ENCODE results near the gene ZNF221. TPM values are rescaled to one million over a fixed set of nuclear protein-coding genes. Genes with fewer than 3 reads are reported as not detected.
"Not testable (repeated sequence)": the region's sequence is repeated elsewhere in the genome, so short reads cannot be mapped to it uniquely, and the experiment has no call there.

Gene ZNF221
- total and polyA plus RNA-seq, 8 donors = 0.65 to 3.9 (median 1.3) TPM

DNA sequence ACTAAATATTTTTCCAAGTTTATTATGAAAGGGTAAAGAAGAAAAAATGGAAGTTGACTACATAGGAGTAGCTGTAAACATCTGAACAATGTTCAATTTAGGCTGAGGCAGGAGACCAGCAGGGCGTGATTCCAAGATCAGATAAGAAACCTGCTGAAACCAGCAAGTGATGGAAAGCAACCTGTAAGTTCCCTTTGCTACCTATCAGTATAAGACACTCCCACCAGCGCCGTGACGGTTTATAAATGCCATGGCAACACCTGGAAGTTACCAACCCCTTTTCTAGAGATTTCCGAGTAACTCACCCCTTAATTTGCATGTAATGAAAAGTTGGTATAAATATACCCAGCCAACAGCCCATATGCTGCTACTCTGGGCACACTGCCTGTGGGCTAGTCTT is 14.8 kb upstream of the ZNF221 start:
- no peak for ATAC-seq
- Histone ChIP-seq H3K27ac (no peak overlapping the region), H3K4me3 (no peak overlapping the region), H3K9me3 (no peaks in the 10 kb centered on the region), H3K4me1 (peaks cover 0 to 12% (median 5%) of the 10 kb centered on the region in 3 donors), H3K27me3 (no peaks in the 10 kb centered on the region), H3K36me3 (peaks cover 0 to 9% (median 0%) of the 10 kb centered on the region in 3 donors)
- DNase-seq = no peak
- FAIRE-seq = no peak
- WGBS, 2 donors = 41 to 50% methylated on average over 5 of the region's 5 CpGs
- no peak for TF ChIP-seq CTCF (IDR thresholded peaks at IDR 0.05)
- intact Hi-C loops (cut with DNase I) = no loop called here

- intact Hi-C loops (cut with DNase I) = no loop called here
- Histone ChIP-seq H3K9me3 (no peaks in the 10 kb centered on the region), H3K36me3 (no peaks in the 10 kb centered on the region), H3K4me3 (no peak overlapping the region), H3K27me3 (no peaks in the 10 kb centered on the region), H3K4me1 (peaks cover 0 to 4% (median 0%) of the 10 kb centered on the region in 3 donors), H3K27ac (no peak overlapping the region)
- DNase-seq = no peak
- no peak for ATAC-seq
- no peak for TF ChIP-seq CTCF (IDR thresholded peaks at IDR 0.05)
- FAIRE-seq = peak; percentile 9
- WGBS, 2 donors = 32 to 53% methylated on average over 3 of the region's 3 CpGs
Observed at GRCh38 chr19:43939557-43940260, 11.3 kb upstream of the ZNF221 start.

DNA sequence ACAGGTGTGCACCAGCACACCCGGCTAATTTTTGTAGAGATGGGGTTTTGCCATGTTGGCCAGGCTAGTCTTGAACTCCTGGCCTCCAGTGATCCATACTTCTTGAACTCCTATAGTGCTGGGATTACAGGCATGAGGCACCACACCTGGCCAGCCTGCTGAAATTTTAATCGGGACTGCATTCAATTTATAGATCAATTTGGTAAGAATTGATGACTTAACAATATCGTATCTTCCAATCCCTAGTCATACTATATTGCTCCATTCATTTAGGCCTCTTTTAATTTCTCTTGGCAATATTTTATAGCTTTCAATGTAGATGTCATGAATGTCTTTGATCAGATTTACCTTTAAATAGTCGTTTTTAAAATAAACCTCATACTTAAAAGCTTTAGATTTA is 10.3 kb upstream of the ZNF221 start:
- Histone ChIP-seq H3K9me3 (no peaks in the 10 kb centered on the region), H3K27ac (no peak overlapping the region), H3K27me3 (no peaks in the 10 kb centered on the region), H3K4me3 (no peak overlapping the region), H3K4me1 (peaks cover 0 to under 1% (median 0%) of the 10 kb centered on the region in 3 donors), H3K36me3 (no peaks in the 10 kb centered on the region)
- no peak for DNase-seq
- intact Hi-C loops (cut with DNase I) = no loop called here
- TF ChIP-seq CTCF (IDR thresholded peaks at IDR 0.05) = no peak
- ATAC-seq = no peak
- WGBS, 2 donors = 60 to 65% methylated on average over 4 of the region's 4 CpGs
- FAIRE-seq = no peak

- ATAC-seq (no peak), FAIRE-seq (no peak), DNase-seq (no peak)
- H3K4me1 ChIP-seq = no peaks in the 10 kb centered on the region
- no peak overlapping the region for H3K4me3 ChIP-seq
- no peaks in the 10 kb centered on the region for H3K9me3 ChIP-seq
- no peaks in the 10 kb centered on the region for H3K27me3 ChIP-seq
- intact Hi-C loops (cut with DNase I) = no loop called here
- no peaks in the 10 kb centered on the region for H3K36me3 ChIP-seq
- TF ChIP-seq CTCF (IDR thresholded peaks at IDR 0.05) = no peak
- 31 to 33% methylated on average over 5 of the region's 5 CpGs for WGBS, 2 donors
- H3K27ac ChIP-seq = no peak overlapping the region
Observed at GRCh38 chr19:43941209-43941608, 9.8 kb upstream of the ZNF221 start.

GRCh38 chr19:43947412-43947811 is 3.6 kb upstream of the ZNF221 start:
- intact Hi-C loops (cut with DNase I); H3K36me3 ChIP-seq; DNase-seq; H3K4me3 ChIP-seq; H3K9me3 ChIP-seq; ATAC-seq; H3K27ac ChIP-seq; H3K27me3 ChIP-seq; FAIRE-seq; H3K4me1 ChIP-seq: not testable (repeated sequence)
- 0% methylated on average over 1 of the region's 1 CpG for WGBS, 2 donors

DNA sequence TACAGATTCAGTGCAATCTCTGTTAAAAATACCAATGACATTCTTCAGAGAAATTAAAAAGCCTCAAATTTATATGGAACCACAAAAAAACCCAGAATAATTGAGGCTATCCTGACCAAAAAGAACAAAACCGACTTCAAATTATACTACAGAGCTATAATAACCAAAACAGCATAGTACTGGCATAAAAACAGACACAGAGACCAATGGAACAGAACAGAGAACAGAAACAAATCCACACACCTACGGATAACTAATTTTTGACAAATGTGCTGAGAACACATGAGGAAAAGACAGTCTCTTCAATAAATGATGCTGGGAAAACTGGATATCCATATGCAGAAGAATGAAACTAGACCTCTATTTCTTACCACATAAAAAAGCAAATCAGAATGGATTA is 1.2 kb upstream of the ZNF221 start:
- FAIRE-seq; H3K4me1 ChIP-seq; DNase-seq; H3K27ac ChIP-seq; intact Hi-C loops (cut with DNase I); H3K27me3 ChIP-seq; H3K36me3 ChIP-seq; ATAC-seq; H3K4me3 ChIP-seq; H3K9me3 ChIP-seq: not testable (repeated sequence)
- WGBS, 2 donors = 67 to 84% methylated on average over 2 of the region's 2 CpGs

Measured in pancreas (tissue), 10 donors.